ENCODE data around the gene NRF1. TPM values are rescaled to one million over a fixed set of nuclear protein-coding genes. Genes with fewer than 3 reads are reported as not detected.

NRF1 gene
- total RNA-seq, 1 experiment from 2014 or later: 23.2 TPM

DNA sequence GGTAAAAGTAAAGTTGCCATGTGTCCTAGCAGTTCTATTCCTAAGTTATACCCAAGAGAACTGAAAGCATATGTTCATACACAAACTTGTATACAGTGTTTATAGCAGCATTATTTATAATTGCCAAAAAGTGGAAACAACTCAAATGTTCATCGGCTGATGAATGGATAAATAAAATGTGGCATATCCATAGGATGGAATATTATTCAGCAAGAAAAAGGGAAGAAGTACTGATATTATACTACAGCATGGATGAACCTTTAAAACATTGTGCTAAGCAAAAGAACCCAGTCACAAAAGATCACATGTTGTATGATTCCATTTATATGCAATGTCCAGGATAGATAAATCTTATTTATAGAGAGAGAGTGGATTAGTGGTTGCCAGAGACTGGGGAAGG is 68.9 kb downstream of the NRF1 start:
- no peaks in the 10 kb centered on the region for H3K9me2 ChIP-seq (ENCODE audit: insufficient read depth)
- BruUV-seq (replicated peaks): no TSS peak
- H3F3A ChIP-seq (ENCODE audit: insufficient read depth, low read depth): no peaks in the 10 kb centered on the region
- H3K79me2 ChIP-seq (ENCODE audit: low read depth): no peaks in the 10 kb centered on the region
- H3K4me3 ChIP-seq: no peak overlapping the region
- H3K27me3 ChIP-seq (ENCODE audit: insufficient read depth, low read depth): no peaks in the 10 kb centered on the region
- CTCF ChIA-PET: no interaction called here
- no peaks in the 10 kb centered on the region for H3K9me3 ChIP-seq (ENCODE audit: insufficient read depth, low read depth)
- H3K27ac ChIP-seq: no peak overlapping the region
- H2AFZ ChIP-seq: no peak overlapping the region
- no peak for DNase-seq
- 0 out of 2 replicates have a peak, but pooled peaks cover 3% of the 10 kb centered on the region for H3K36me3 ChIP-seq (ENCODE audit: low read depth)
- POLR2A ChIA-PET (ENCODE audit: unreplicated experiment): interaction anchor here (0.6 kb wide), 1 partner anchor 304 kb away, joined by 4 read pairs; no protein-coding TSS in a partner anchor
- H3K4me2 ChIP-seq: no peak overlapping the region
- intact Hi-C loops (cut with micrococcal nuclease; ENCODE audit: unreplicated experiment): no loop called here
- H3K4me1 ChIP-seq (replicated peaks; ENCODE audit: insufficient read depth): no peaks in the 10 kb centered on the region
- TF ChIP-seq EZH2 (IDR thresholded peaks at IDR 0.05; ENCODE audit: low read depth): no peak
- TF ChIP-seq, protein P1, sequence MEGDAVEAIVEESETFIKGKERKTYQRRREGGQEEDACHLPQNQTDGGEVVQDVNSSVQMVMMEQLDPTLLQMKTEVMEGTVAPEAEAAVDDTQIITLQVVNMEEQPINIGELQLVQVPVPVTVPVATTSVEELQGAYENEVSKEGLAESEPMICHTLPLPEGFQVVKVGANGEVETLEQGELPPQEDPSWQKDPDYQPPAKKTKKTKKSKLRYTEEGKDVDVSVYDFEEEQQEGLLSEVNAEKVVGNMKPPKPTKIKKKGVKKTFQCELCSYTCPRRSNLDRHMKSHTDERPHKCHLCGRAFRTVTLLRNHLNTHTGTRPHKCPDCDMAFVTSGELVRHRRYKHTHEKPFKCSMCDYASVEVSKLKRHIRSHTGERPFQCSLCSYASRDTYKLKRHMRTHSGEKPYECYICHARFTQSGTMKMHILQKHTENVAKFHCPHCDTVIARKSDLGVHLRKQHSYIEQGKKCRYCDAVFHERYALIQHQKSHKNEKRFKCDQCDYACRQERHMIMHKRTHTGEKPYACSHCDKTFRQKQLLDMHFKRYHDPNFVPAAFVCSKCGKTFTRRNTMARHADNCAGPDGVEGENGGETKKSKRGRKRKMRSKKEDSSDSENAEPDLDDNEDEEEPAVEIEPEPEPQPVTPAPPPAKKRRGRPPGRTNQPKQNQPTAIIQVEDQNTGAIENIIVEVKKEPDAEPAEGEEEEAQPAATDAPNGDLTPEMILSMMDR (conservative IDR thresholded peaks at IDR 0.05): no peak
- no peaks in the 10 kb centered on the region for H4K20me1 ChIP-seq (ENCODE audit: insufficient read depth)

DNA sequence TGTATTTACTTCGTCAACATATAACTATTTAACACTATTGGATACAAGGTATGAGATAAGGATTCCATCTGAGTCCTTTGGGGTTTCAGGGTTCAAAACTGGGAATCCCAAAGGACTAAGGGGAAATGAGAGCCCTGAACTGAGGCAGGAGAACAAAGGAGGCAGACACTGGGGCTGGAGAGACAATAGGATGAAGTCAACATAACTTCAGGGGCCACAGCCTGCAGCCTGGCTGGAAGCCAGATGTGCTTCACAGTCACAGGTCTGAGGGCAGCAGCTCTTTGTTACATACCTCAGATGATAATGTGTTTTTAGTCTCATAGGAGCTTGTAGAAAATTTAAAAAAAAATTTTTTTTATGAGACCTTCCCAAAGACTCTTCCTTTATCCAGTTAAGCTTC is 73.3 kb downstream of the NRF1 start:
- H3K9me3 ChIP-seq (ENCODE audit: insufficient read depth, low read depth): no peaks in the 10 kb centered on the region
- no peaks in the 10 kb centered on the region for H3K36me3 ChIP-seq (ENCODE audit: low read depth)
- no peaks in the 10 kb centered on the region for H3K27me3 ChIP-seq (ENCODE audit: insufficient read depth, low read depth)
- no peaks in the 10 kb centered on the region; the same call in 1 of the 2 replicates for H4K20me1 ChIP-seq (ENCODE audit: insufficient read depth)
- no peak overlapping the region for H3K4me2 ChIP-seq
- no peak for DNase-seq
- no peaks in the 10 kb centered on the region for H3K9me2 ChIP-seq (ENCODE audit: insufficient read depth)
- no peaks in the 10 kb centered on the region for H3F3A ChIP-seq (ENCODE audit: insufficient read depth, low read depth)
- no peaks in the 10 kb centered on the region for H3K4me1 ChIP-seq (replicated peaks; ENCODE audit: insufficient read depth)
- POLR2A ChIA-PET (ENCODE audit: unreplicated experiment): no interaction called here
- H2AFZ ChIP-seq: no peak overlapping the region
- BruUV-seq (replicated peaks): no TSS peak
- CTCF ChIA-PET: no interaction called here
- no peak overlapping the region for H3K27ac ChIP-seq
- H3K4me3 ChIP-seq: no peak overlapping the region
- no peaks in the 10 kb centered on the region; the same call in 1 of the 2 replicates for H3K79me2 ChIP-seq (ENCODE audit: low read depth)
- intact Hi-C loops (cut with micrococcal nuclease; ENCODE audit: unreplicated experiment): no loop called here
- TF ChIP-seq EZH2 (IDR thresholded peaks at IDR 0.05; ENCODE audit: low read depth): no peak
- TF ChIP-seq, protein P1 (conservative IDR thresholded peaks at IDR 0.05): no peak

DNA sequence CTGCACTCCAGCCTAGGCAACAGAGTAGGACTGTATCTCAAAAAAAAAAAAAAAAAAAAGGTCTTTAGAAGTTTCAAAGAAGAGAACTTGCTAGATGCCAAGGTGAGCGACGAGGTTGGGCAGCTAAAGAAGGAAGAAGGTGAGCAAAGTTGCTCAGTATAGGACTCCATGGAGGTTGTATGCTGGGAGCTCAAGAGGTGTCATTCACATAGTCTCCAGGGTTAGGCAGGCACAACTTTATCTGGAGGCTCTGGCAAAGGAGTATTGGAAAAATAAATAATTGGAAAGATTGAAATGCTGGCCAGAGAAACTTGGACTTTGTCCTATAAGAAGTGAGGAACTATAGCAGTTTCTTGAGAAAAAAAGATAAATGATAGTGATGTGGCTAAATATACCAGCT is 74.5 kb downstream of the NRF1 start:
- POLR2A ChIA-PET (ENCODE audit: unreplicated experiment): no interaction called here
- no peaks in the 10 kb centered on the region for H3K9me3 ChIP-seq (ENCODE audit: insufficient read depth, low read depth)
- intact Hi-C loops (cut with micrococcal nuclease; ENCODE audit: unreplicated experiment): no loop called here

More for the DNA sequence above, 74.5 kb downstream of the NRF1 start:
- DNase-seq: no peak
- H3K79me2 ChIP-seq (ENCODE audit: low read depth): no peaks in the 10 kb centered on the region; the same call in 1 of the 2 replicates
- H3K9me2 ChIP-seq (ENCODE audit: insufficient read depth): no peaks in the 10 kb centered on the region
- BruUV-seq (replicated peaks): no TSS peak
- no peak for TF ChIP-seq EZH2 (IDR thresholded peaks at IDR 0.05; ENCODE audit: low read depth)
- TF ChIP-seq, protein P1 (conservative IDR thresholded peaks at IDR 0.05): no peak
- H4K20me1 ChIP-seq (ENCODE audit: insufficient read depth): no peaks in the 10 kb centered on the region; the same call in 1 of the 2 replicates
- H3K27ac ChIP-seq: no peak overlapping the region
- no peaks in the 10 kb centered on the region for H3F3A ChIP-seq (ENCODE audit: insufficient read depth, low read depth)
- H3K4me1 ChIP-seq (replicated peaks; ENCODE audit: insufficient read depth): no peaks in the 10 kb centered on the region; the same call in 1 of the 2 replicates
- H3K4me2 ChIP-seq: no peak overlapping the region
- no peaks in the 10 kb centered on the region for H3K27me3 ChIP-seq (ENCODE audit: insufficient read depth, low read depth)
- CTCF ChIA-PET: no interaction called here
- no peaks in the 10 kb centered on the region for H3K36me3 ChIP-seq (ENCODE audit: low read depth)
- no peak overlapping the region for H3K4me3 ChIP-seq
- no peak overlapping the region for H2AFZ ChIP-seq

All from PC-9 (cell line).